Ascending aorta (tissue), 2 donors: ENCODE measurements around the gene SSX5. TPM values are rescaled to one million over a fixed set of nuclear protein-coding genes. Genes with fewer than 3 reads are reported as not detected.
"Not testable (repeated sequence)": the region's sequence is repeated elsewhere in the genome, so short reads cannot be mapped to it uniquely, and the experiment has no call there.

Experiments
- DNase-seq, 2 donors: peaks; one replicate each; pipeline ENCODE4 v3.0.0-alpha.2; 2019; ENCODE audit warnings: low spot score in 2 of 2
- H3K27ac ChIP-seq, 2 donors: fragments of 200-600 bp; sonication (generic); one replicate each; pipeline ENCODE4 v1.5.1; 2016 to 2017; ENCODE audit warnings: mild to moderate bottlenecking in 1 of 2
- H3K27me3 ChIP-seq: fragments of 200-600 bp; sonication (generic); one replicate; pipeline ENCODE4 v1.5.1; 2017
- H3K36me3 ChIP-seq, 2 donors: fragments of 200-600 bp; sonication (generic); one replicate each; pipeline ENCODE4 v1.5.1; 2016
- H3K4me1 ChIP-seq, 2 donors: fragments of 200-600 bp; sonication (generic); one replicate each; pipeline ENCODE4 v1.5.1; 2016 to 2017; ENCODE audit warnings: mild to moderate bottlenecking in 1 of 2
- H3K4me3 ChIP-seq, 2 donors: fragments of 200-600 bp; sonication (generic); one replicate each; pipeline ENCODE4 v1.5.1; 2016 to 2017; ENCODE audit warnings: mild to moderate bottlenecking in 1 of 2
- H3K9me3 ChIP-seq, 2 donors: fragments of 200-600 bp; sonication (generic); one replicate each; pipeline ENCODE4 v1.5.1; 2016
- CTCF ChIP-seq, 3 experiments: fragments of 200-600 bp in 2 of 3; fragments of 450-650 bp in 1 of 3; sonication (generic) in 2 of 3; IDR thresholded peaks; one replicate each; pipeline ENCODE4 v1.5.1; 2016 to 2019; ENCODE audit warnings: antibody characterized with exemption in 3 of 3, mild to moderate bottlenecking in 1 of 3, moderate library complexity in 1 of 3
- intact Hi-C: fragments of 100-400 bp; cut with DNase I; formaldehyde crosslinking; loops from one replicate; pipeline ENCODE4 v1.15.1; 2023
- total RNA-seq: library from RNA; depleted of rRNA; stranded (reverse); fragments of >200 nt; gene quantifications from one replicate; pipeline ENCODE4 v1.1.0, GENCODE V29; 2016

SSX5 gene
- total RNA-seq, result not detected

GRCh38 chrX:48196745-48197201 is at the start of gene SSX5:
SSX5 (minus strand) TSS chrX:48196795; CDS start chrX:48195358, 1,437 bp downstream.
- Histone ChIP-seq H3K4me1 (no peaks in the 10 kb centered on the region), H3K4me3 (no peak within 1 kb of the TSS), H3K27me3 (no peaks in the 10 kb centered on the region), H3K36me3 (no peaks in the 10 kb centered on the region), H3K27ac (no peak within 1 kb of the TSS), H3K9me3 (no peaks in the 10 kb centered on the region)
- no peak for TF ChIP-seq CTCF (IDR thresholded peaks at IDR 0.05)
- intact Hi-C loops, result no loop called here
- no peak for DNase-seq

GRCh38 chrX:48224196-48224595 is 27.6 kb upstream of the SSX5 start:
- H3K27me3 ChIP-seq, H3K4me3 ChIP-seq, H3K4me1 ChIP-seq, H3K27ac ChIP-seq, H3K9me3 ChIP-seq, H3K36me3 ChIP-seq, intact Hi-C loops, DNase-seq: not testable (repeated sequence)

- H3K36me3 ChIP-seq, H3K27ac ChIP-seq, H3K9me3 ChIP-seq, H3K4me1 ChIP-seq, H3K27me3 ChIP-seq, intact Hi-C loops, H3K4me3 ChIP-seq, DNase-seq: not testable (repeated sequence)
Observed at GRCh38 chrX:48214341-48214740, 17.7 kb upstream of the SSX5 start.

GRCh38 chrX:48190024-48190423 is 6.6 kb downstream of the SSX5 start:
- intact Hi-C loops, result not testable (repeated sequence)

GRCh38 chrX:48181882-48182281 is 14.7 kb downstream of the SSX5 start:
- intact Hi-C loops, result not testable (repeated sequence)

More at GRCh38 chrX:48190024-48190423, 6.6 kb downstream of the SSX5 start:
- not testable (repeated sequence) for H3K36me3 ChIP-seq, H3K4me3 ChIP-seq, H3K9me3 ChIP-seq, DNase-seq, H3K4me1 ChIP-seq, H3K27me3 ChIP-seq, H3K27ac ChIP-seq

GRCh38 chrX:48180811-48181210 is 15.8 kb downstream of the SSX5 start:
- H3K27ac ChIP-seq, result no peak overlapping the region
- TF ChIP-seq CTCF (IDR thresholded peaks at IDR 0.05), result no peak

More at GRCh38 chrX:48181882-48182281, 14.7 kb downstream of the SSX5 start:
- H3K4me3 ChIP-seq, H3K27ac ChIP-seq, H3K9me3 ChIP-seq, DNase-seq, H3K36me3 ChIP-seq, H3K4me1 ChIP-seq, H3K27me3 ChIP-seq: not testable (repeated sequence)

GRCh38 chrX:48179691-48180090 is 16.9 kb downstream of the SSX5 start:
- H3K36me3 ChIP-seq, result no peaks in the 10 kb centered on the region
- no peak overlapping the region for H3K27ac ChIP-seq
- intact Hi-C loops, result no loop called here
- no peaks in the 10 kb centered on the region for H3K4me1 ChIP-seq
- no peaks in the 10 kb centered on the region for H3K9me3 ChIP-seq
- no peak for DNase-seq
- no peak overlapping the region for H3K4me3 ChIP-seq
- no peaks in the 10 kb centered on the region for H3K27me3 ChIP-seq
- no peak for TF ChIP-seq CTCF (IDR thresholded peaks at IDR 0.05)

More at GRCh38 chrX:48180811-48181210, 15.8 kb downstream of the SSX5 start:
- Histone ChIP-seq H3K4me1 (no peaks in the 10 kb centered on the region), H3K9me3 (no peaks in the 10 kb centered on the region), H3K27me3 (no peaks in the 10 kb centered on the region), H3K36me3 (no peaks in the 10 kb centered on the region), H3K4me3 (no peak overlapping the region)
- intact Hi-C loops, result no loop called here
- DNase-seq, result no peak

- H3K36me3 ChIP-seq, intact Hi-C loops, H3K9me3 ChIP-seq, H3K4me3 ChIP-seq, H3K4me1 ChIP-seq, H3K27ac ChIP-seq, DNase-seq, H3K27me3 ChIP-seq: not testable (repeated sequence)
Observed at GRCh38 chrX:48166322-48166721, 30.3 kb downstream of the SSX5 start.
